GM19438 (cell line): ENCODE measurements around the gene DBH.

Experiments used
- ATAC-seq: cut with Tn5 transposase; IDR thresholded peaks from one replicate; pipeline ENCODE4 v1.9.1; 2021; ENCODE audit warnings: low read depth; ENCODE audit not compliant: unreplicated experiment

The DBH gene

DNA sequence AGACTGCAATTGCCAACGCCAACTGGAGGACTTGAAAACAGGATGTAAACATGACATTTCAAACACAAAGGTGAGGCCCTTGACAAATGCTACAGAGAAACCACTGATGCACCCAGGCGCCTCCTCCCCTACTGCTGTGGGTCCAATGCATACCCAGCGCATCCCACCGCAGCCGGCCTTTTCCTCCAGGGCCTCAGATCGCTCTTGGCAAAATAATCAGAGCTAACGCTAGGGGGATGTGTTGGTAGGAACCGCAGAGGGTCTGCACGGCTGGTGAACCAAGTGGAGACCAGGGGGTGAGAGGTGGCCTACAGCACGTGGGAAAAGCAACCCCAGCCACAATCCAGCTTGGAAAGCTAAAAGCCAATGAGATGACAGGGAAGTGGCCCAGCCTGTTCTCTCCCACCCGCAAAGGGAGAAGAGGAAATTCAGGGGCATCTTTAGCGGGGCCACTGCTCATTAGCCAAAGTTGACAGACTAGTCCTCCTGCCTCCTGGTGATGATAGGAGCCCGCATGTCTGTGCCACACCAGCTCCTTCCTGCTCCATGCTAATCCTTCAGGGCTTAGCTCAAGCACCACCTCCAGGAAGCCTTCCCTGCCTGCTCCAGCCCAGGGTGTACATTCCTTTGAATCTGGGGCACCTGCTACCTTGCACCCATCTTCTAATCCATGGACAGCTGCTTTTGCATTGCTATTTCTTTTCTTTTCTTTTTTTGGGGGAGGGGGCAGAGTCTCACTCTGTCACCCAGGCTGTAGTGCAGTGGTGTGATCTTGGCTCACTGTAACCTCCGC, 32.8 kb upstream of the DBH start:
- no peak for ATAC-seq

DNA sequence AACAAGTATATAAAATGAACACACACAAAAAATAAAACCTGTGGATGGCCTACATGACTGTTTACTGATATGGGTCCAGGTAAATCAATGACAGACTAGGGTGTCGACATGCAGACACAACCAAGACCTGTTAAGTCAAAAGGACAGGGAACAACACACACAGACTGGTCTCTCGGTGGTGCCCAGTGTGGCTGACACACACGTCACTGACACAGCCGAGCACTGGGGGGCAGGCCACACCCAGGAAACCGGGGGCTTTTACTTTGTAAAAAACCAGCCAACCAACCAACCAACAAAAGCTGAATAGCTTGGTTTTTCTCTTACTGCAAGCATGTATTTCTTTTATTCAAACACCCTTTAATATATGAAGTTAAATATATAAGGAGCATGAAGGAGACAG, 31.9 kb upstream of the DBH start:
- ATAC-seq, result no peak

DNA sequence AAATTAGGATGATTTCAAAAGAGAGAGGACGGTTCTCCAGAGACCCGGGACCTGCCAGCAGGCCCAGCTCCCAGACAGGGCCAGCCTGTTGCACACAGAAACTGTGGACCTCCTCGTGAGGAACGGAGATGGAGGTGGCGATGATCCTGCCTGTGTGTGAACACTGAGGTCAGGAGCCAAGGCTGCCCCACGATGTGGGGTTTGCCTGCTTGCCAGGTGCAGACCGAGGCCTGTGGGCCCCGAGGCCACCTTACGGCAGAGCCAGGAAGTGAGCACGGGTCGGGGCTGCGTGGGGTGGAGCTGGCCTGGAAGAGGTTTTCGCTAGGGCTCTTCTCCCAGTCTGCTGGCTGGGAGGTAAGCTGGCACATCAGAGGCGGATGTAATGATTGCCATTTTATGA, 31.3 kb upstream of the DBH start:
- no peak for ATAC-seq

DNA sequence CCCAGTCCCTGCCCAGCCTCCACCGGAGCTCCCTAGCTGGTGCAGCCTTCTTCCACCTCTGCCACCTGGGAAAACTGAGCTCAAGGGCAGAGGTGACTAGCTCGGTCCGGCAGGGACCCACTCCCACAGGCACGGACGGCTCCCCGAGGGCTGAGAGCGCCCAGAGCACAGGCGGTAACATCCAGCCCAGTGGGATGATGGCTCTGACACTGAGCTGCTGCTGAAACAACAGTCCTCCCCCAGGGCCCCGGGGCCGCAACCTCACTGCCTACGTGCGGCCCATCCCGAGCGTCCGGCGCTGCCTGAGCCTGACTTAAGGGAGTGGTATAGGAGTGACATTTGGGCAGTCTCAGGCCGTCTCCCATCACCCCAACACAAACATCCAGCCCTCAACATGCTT, 30.7 kb upstream of the DBH start:
- no peak for ATAC-seq

DNA sequence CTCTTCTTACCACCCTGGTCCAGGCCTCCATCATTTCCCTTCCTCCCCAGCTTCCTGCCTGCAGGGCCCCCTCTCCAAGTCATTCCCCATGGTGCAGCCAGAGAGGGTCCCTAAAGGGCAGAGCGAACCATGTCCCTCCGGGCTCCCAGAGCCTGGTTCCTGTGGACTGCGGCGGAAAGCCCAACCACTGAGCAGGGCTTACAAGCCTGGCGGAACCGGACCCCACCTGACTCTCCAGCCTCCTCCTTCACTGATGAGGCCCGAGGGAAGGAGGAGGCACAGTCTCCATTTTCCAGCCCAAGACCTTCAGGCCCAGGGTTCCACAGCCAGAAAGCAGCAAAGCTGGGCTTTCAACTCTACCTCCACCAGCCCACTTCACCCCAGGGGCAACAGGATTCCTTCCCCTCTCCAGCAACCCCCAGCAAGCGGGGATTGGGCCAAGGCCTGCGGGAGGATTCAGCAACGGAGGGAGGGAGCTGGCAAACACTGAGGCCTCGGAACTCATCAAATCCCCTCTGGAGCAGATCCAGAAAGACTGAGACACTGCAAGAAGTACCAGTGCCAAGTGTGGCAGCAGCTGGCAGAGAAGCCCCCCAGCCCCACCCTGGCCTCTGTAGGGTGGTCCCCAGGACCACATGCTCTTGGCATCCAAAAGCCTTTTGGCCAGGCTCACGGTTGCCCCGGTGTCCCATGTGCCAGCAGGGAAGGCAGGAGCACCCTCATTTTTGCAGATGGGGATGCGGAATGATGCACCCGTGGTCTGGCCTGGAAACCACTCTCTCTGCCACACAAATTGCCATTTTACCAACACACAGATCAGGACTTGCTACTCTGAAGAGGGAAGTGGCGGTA, 30.1 kb upstream of the DBH start:
- no peak for ATAC-seq

DNA sequence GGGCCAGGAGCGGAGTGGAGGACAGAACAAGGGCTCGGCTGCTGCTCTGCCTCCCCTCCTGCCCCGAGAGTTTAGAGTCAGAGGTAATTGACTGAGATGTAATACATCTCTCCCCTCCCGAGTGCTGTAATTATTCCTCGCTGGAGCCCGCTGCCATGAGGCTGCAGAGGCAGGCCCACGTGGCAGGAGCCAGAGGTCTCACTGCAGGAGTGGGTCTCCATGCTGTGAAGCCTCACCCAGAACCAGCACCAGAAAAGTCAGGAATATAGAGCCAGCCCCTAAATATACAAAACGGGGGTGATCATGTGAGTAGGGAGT, 29.5 kb upstream of the DBH start:
- no peak for ATAC-seq

DNA sequence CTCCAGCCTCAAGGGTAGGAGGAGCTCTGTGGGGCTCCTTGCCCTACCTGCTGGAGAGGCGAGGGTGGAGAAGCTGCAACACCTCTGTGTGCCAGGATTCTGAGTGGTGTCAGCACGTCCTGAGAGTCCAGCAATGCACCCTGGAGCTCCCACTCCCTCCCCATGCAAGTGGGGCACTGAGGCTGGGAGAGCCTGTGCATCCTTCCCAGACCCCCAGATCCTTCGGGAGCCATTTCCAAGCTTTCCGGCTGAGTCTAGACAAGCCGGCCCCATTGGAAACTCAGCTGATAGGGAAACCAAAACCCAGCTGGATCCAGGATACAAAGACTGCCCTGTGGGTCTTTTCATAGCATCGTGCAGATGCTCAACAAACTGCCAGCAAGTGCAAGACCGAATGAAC, 28.8 kb upstream of the DBH start:
- no peak for ATAC-seq

DNA sequence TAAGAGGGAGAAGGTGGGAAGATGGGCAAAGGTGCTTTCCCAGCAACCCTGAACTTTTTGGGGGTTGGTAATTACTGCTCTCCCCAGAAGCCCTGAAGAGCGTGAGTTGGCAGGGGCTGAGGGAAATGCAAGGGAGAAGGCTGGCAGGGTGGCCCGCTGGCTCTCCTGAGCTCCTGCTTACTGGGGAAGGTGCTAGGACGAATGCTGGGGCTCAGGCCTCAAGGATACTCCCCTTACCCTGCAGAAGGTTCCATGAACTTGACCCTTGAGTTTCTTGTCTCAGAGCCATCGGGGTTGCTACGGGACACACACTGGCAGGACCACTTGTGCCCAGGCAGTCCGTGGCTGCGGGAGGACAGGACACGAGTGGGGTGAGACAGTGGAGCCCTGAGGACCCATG, 28.2 kb upstream of the DBH start:
- ATAC-seq, result no peak

DNA sequence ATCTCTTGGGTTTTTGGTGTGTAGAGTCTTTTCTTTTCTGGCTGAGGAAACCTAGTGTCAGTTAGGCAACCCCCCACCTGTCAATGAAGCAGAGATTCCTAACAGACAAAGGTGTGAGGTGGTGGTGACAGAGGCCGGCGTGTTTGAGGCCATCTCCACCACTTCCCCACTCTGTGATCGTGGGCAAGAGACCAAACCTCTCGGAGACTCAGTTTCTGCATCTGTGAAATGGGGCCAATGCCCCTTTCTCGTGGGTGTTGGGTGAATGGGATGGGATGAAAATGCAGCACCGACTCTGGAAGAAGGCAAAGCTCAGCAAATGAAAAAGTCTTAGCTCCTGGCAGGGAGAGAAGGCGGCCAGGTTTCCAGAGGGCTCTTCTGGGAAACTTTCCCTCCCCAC, 27.8 kb upstream of the DBH start:
- ATAC-seq, result no peak

DNA sequence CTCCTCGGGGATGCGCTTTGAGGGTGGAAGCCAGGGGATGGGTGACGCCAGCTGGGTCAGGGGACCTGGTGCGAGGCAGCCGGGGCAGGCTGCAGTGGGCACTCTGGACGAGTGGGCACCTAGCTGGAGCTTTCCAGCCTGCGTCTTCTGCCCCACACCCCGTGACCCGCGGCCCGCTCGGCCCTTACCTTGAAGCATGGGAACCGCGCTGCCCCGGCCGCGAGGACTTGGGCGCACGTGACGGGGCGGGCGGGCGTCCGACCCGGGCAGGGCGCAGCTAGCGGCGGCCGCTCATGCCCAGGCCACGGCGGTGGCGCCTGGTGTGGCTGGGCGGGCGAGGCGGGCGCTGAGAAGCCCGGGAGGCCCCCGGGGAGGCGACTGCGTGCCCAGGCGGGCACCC, 27.3 kb upstream of the DBH start:
- ATAC-seq, result no peak

DNA sequence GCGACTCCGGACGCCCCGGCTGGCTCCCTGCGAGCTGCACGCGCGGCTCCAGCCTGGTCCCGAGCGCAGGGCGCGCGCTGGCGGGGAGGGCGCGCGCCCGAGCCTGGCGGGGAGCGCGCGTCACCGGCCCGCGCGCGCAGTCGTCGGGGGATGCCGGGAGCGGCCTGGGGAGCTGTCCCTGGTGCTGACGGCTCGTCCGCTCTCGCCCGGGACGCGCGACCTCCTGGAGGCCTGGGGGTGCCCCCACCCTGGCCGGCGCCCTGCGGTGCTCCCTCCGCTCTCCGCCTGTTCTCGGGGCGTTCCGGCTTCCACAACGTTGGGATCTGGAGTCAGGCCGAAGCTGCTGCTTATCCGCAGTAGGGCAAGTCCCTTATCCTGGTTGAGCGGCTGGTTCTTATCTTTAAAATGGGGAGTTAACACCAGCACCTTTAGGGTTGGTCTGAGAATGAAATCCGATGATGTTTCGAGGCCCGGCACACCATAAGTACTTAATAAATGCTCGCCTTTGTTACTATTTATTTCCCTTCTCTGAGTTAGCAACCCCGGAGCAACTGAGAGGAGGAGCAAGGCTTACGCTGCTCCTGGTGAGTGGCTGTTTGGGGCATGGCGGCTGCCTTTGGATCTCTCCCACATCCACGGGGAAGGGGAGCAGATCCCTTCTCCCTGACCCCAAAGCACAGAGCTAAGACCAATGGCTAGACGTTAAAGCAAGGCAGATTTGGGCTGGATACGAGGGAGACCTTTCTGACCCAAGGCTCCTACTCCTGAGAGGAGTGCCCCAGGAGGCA, 26.7 kb upstream of the DBH start, which contains the start of gene FAM163B:
TSS of gene FAM163B (minus strand) at position 79 of the 788 bp plus-strand sequence. CDS start 29,166 bp downstream, outside the sequence.
- ATAC-seq, result no peak

DNA sequence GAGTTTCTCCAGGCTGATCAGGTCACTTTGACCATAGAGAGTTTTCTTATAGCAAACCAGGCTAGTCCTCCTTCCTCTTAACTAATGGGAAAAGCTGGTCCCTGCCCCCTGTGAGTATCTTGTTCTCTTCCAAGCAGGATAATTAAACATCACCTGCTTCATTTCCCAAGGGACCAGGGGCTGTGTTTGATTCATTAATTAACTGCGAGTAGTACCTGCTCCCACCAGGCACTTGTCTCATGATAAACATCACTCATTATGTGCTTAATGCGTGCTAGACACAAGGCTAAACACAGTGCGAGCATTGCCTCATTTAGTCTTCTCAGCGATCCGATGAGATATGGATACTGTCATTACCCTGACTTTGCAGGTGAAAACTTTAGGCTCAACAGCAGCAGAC, 25.3 kb upstream of the DBH start:
- no peak for ATAC-seq

DNA sequence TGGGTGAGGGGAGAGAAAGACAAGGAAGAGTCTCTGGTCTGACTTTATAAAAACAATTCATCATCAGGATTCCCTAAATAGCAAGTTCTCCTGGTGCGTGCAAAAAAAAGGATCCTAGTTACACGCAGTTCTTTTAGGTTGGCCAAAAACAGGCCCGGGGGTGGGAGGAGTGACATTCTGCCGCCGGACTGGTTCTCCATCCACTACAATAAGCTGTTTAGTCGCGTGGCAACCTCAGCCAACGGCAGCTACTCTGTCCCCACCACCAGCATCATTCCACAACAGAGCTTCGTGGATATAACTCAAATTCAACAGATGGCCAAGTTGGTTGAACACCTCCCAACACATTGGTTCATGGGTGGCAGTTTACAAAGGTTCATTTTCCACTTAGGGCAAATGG, 24.1 kb upstream of the DBH start:
- ATAC-seq, result no peak

DNA sequence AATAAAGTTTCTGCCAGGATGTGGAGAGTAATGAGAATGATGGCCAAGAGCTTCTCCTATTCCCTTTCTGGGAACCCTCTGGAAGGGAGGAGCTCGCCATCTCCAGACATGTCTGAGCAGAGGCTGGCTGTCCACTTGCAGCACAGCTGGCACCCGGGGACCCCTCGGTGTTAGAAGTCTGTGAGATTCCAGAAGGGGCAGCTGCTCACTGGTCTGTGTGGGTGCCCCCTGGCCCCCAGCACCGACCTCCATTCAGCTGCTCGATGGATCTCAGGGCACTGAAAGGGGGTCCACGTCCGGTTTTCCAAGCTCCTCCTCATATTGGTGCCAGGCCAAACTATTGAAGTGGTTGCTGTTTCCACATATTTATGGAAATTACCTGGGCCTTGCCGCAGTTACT, 23.3 kb upstream of the DBH start:
- ATAC-seq, result no peak

DNA sequence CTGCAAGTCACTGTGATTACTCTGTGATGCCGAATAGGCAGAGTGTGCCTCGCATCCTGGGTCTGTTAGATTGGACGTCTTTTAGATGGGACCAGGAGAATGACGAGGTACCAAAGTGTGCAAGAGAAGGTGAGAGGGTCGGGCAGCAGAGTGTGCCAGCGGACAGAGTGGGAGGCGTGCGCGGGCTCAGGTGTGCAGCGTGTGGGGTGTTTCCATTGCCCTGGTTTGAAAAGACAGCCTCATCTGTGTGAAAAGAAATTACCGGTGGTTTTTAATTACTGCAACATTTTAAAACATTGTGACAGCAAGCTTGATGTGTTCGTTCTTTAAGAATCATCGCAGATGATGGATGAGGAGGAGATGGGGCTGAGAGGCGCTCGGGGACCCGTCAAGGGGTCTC, 22.7 kb upstream of the DBH start:
- ATAC-seq, result no peak

DNA sequence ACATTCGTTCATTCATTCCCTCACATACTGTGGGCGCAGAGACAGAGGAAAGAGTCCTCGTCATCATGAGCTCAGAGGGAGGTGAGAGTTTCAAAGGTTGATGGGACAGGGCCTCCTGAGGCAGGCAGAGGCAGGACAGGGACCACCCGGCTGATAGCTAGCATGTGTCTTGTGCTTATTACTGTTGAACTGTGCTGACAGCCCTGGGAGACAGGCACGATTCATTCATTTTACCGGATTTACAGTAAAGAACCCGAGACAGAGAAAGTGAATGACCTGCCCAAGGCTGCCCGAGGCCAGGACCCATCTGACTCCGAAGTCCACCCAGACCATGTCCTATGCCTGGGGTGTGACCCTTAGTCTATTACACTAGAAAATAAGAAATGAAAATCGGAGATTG, 22.1 kb upstream of the DBH start:
- ATAC-seq, result no peak

DNA sequence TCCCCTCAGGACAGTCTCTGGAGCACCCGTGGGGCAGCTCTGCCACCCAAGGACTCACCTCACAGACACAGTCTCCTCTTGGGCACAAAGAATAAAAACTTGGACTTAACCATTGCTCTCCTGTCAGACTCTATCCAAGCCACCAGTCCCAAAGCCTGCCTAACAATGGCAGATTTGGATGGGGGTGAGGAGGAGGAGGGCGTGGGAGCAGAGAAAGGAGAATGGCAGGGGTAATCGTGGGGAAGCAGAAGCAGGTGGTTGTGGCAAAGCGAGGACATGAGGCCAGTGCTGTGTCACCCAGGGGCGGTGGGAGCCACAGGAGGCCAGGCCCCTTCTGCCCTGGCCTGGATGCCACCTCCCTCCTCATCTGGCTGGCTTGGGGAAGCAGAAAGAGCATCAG, 21.5 kb upstream of the DBH start:
- ATAC-seq, result no peak

DNA sequence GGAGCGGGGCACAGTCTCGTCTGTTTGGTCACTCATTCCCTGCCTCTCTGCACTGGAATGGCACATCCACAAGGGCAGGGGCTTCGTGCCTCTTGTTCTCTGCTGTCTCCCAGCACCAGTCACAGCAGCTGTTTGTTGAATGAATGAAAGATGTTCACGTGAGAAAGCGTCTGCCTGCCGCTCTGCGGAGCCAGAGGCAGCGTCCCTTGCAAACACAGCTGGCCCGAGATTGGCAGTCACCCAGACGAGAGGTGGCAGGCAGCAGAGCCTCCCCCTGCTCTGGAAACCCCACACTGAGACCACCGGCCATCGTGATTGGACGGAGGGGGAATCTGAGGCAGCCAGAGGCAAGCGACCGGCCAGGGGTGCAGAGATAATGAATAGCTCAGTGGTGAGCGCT, 21.0 kb upstream of the DBH start:
- ATAC-seq, result no peak

DNA sequence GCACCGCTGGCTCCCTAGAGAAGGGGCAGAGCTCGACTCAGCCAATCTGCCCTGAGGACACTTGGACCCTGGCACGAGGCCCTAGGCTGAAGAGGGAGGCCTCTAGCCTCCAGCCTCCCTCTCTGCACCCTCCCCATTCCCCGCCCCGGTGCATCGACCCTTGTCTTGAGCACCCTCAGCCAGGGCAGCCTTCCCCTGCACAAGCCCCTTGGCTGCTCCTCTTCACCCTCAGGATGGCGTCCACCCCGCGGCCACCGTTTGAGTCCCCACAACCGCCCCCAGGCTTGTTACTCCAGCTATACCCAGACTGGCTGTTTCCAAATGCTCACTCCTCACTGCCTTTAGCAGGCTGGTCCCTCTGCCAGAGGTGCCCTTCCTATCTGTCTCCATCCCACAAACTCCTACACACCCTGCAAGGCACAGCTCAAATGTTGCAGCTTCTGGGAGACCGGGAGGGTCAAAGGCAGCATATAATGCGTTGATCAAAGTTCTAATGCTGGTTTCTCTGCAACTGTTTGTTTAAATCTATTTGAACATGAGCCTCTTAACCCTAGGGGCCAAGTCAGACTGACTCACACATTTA, 20.5 kb upstream of the DBH start:
- no peak for ATAC-seq

DNA sequence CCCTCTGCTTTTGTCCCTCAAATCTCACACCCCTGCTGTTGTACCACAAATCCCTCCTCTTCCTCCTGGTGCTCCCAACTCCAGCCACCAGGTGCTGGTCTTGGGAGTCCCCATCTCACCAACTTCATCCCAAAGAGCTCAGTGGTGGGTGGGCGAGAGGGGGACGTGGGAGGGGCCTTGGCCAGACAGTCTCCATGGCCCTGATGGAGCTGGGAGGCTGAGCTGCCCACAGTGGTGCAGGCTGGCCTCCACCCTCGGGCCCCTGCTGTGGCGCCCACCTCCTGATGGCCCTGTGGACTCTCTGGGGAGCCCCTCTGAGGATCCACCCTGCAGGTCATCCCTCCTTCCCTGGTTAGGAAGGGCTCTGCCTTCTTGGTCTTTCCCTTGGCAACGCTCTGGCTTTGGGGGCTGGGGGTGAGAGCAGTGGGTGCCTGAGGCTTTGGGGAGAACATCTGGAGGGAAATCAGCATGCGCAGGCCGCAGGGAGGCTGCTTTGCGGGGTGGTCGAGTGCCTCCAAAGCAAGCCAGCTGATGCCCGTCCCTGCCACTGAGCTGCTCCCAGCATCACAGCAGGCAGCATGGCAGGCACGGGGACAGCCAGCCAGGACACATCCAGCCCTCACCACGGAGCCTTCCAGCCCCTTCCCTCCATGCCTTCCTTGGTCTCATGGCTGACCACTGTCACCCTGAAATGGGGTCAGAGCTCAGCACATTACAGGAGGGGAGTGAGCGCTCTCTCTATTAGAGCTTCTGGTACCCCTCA, 19.3 kb upstream of the DBH start:
- no peak for ATAC-seq
